SK-N-SH (cell line): ENCODE data around the gene CFAP52. TPM values are rescaled to one million over a fixed set of nuclear protein-coding genes. Genes with fewer than 3 reads are reported as not detected.

Source experiments
- CTCF ChIA-PET: fragments of 300-600, 350-600 bp; formaldehyde crosslinking; extraction: SDS; loops from one replicate; lab custom pipeline; 2021; lab: Yijun Ruan, JAX
- POLR2A ChIA-PET: fragments of 350-600 bp; sonication (Branson Sonifier 250); formaldehyde crosslinking; extraction: SDS; loops from one replicate; lab custom pipeline; 2020; ENCODE audit warnings: antibody characterized with exemption, inconsistent platforms; lab: Yijun Ruan, JAX
- DNase-seq: peaks from one replicate; pipeline ENCODE4 v3.0.0; 2012
- H2AFZ ChIP-seq: fragments of 200-600 bp; sonication (generic); 2 replicates; pipeline ENCODE4 v1.8.1; 2016; ENCODE audit warnings: antibody characterized with exemption, mild to moderate bottlenecking, low read depth
- H3F3A ChIP-seq: fragments of 200-600 bp; sonication (generic); replicated peaks from 2 replicates; pipeline ENCODE3; 2016; ENCODE audit warnings: antibody characterized with exemption, mild to moderate bottlenecking; ENCODE audit not compliant: insufficient read depth
- H3K27ac ChIP-seq, 2 experiments: fragments of 200-500 bp in 1 of 2; fragments of 200-600 bp in 1 of 2; sonication (Bioruptor generic) in 1 of 2; sonication (generic), shearing (Covaris generic) in 1 of 2; 2 replicates each; pipeline versions ENCODE4 v1.5.1 to v1.6.1; 2014 to 2016; ENCODE audit warnings: low read depth in 2 of 2, inconsistent platforms in 1 of 2, low read length in 1 of 2, mild to moderate bottlenecking in 1 of 2, mixed read lengths in 1 of 2
- H3K27me3 ChIP-seq: fragments of 200-600 bp; sonication (generic), shearing (Covaris generic); 2 replicates; pipeline ENCODE4 v1.6.1; 2016; ENCODE audit warnings: mixed run types; ENCODE audit not compliant: insufficient read depth
- H3K36me3 ChIP-seq, 2 experiments: fragments of 200-500 bp in 1 of 2; fragments of 200-600 bp in 1 of 2; sonication (Bioruptor generic) in 1 of 2; sonication (generic) in 1 of 2; replicated peaks in 1 of 2; 2 replicates each; pipeline versions ENCODE3 to v1.5.1; 2014 to 2016; ENCODE audit warnings: low read length in 1 of 2, mild to moderate bottlenecking in 1 of 2; ENCODE audit not compliant: insufficient read depth in 2 of 2, control insufficient read depth in 1 of 2
- H3K4me1 ChIP-seq, 2 experiments: fragments of 200-500 bp in 1 of 2; fragments of 200-600 bp in 1 of 2; sonication (Bioruptor generic) in 1 of 2; sonication (generic), shearing (Covaris generic) in 1 of 2; 2 replicates each; pipeline versions ENCODE4 v1.5.1 to v1.6.1; 2014 to 2016; ENCODE audit warnings: low read depth in 1 of 2, low read length in 1 of 2, mixed run types in 1 of 2; ENCODE audit not compliant: insufficient read depth in 2 of 2, control insufficient read depth in 1 of 2
- H3K4me2 ChIP-seq: fragments of 200-600 bp; sonication (generic), shearing (Covaris generic); 2 replicates; pipeline ENCODE4 v1.6.1; 2017; ENCODE audit warnings: mixed run types
- H3K4me3 ChIP-seq, 2 experiments: fragments of 200-500 bp in 1 of 2; fragments of 200-600 bp in 1 of 2; sonication (Bioruptor generic) in 1 of 2; sonication (generic), shearing (Covaris generic) in 1 of 2; 2 replicates each; pipeline versions ENCODE4 v1.5.1 to v1.8.1; 2014 to 2016; ENCODE audit warnings: low read depth in 2 of 2, inconsistent platforms in 1 of 2, low read length in 1 of 2, mild to moderate bottlenecking in 1 of 2, mixed read lengths in 1 of 2, moderate library complexity in 1 of 2
- H3K79me2 ChIP-seq: fragments of 200-600 bp; sonication (generic); 2 replicates; pipeline ENCODE4 v1.8.1; 2017; ENCODE audit warnings: mild to moderate bottlenecking; ENCODE audit not compliant: insufficient read depth
- H3K9ac ChIP-seq: fragments of 200-600 bp; sonication (generic); 2 replicates; pipeline ENCODE4 v1.6.1; 2017; ENCODE audit warnings: mixed run types
- H3K9me2 ChIP-seq: fragments of 200-600 bp; sonication (generic); 2 replicates; pipeline ENCODE4 v1.6.1; 2017; ENCODE audit warnings: mixed run types
- H3K9me3 ChIP-seq: fragments of 200-600 bp; sonication (generic); 2 replicates; pipeline ENCODE4 v1.6.1; 2017; ENCODE audit warnings: mixed run types, mild to moderate bottlenecking, moderate library complexity
- H4K20me1 ChIP-seq: fragments of 200-600 bp; sonication (generic); 2 replicates; pipeline ENCODE4 v1.6.1; 2017; ENCODE audit warnings: mild to moderate bottlenecking, mixed run types; ENCODE audit not compliant: insufficient read depth
- ELF1 ChIP-seq: IDR thresholded peaks from 2 replicates; pipeline ENCODE4 v1.4.0; 2012
- FOSL2 ChIP-seq: IDR thresholded peaks from 2 replicates; pipeline ENCODE4 v1.4.0; 2012; ENCODE audit warnings: low read depth, mild to moderate bottlenecking, moderate library complexity, borderline replicate concordance
- FOXM1 ChIP-seq: IDR thresholded peaks from 2 replicates; pipeline ENCODE4 v1.4.0; 2012; ENCODE audit warnings: low read depth, mild to moderate bottlenecking
- GABPA ChIP-seq: IDR thresholded peaks from 2 replicates; pipeline ENCODE4 v1.4.0; 2012; ENCODE audit warnings: low read depth, mild to moderate bottlenecking
- IRF3 ChIP-seq: fragments of 150-350 bp; IDR thresholded peaks from 2 replicates; pipeline ENCODE4 v1.6.1; 2016; ENCODE audit warnings: mild to moderate bottlenecking, low read depth, low read length
- MAX ChIP-seq: IDR thresholded peaks from 2 replicates; pipeline ENCODE4 v1.4.0; 2012; ENCODE audit warnings: low read depth
- NRF1 ChIP-seq: IDR thresholded peaks from 2 replicates; pipeline ENCODE4 v1.6.1; 2012; ENCODE audit warnings: low read depth, mild to moderate bottlenecking, low read length
- RFX5 ChIP-seq: IDR thresholded peaks from 2 replicates; pipeline ENCODE4 v1.6.1; 2012; ENCODE audit warnings: mild to moderate bottlenecking, improper control_type of control experiment, low read length
- SIN3A ChIP-seq: IDR thresholded peaks from 2 replicates; pipeline ENCODE4 v1.6.1; 2012; ENCODE audit warnings: low read depth, mild to moderate bottlenecking, low read length, moderate library complexity, borderline replicate concordance
- TAF1 ChIP-seq: IDR thresholded peaks from 2 replicates; pipeline ENCODE4 v1.6.1; 2012; ENCODE audit warnings: low read depth, mild to moderate bottlenecking, low read length, moderate library complexity, borderline replicate concordance
- TCF12 ChIP-seq: IDR thresholded peaks from 2 replicates; pipeline ENCODE4 v1.4.0; 2012
- USF1 ChIP-seq: IDR thresholded peaks from 2 replicates; pipeline ENCODE4 v1.4.0; 2012; ENCODE audit warnings: low read depth, borderline replicate concordance
- YY1 ChIP-seq: IDR thresholded peaks from 2 replicates; pipeline ENCODE4 v1.4.0; 2012; ENCODE audit warnings: low read depth, mild to moderate bottlenecking
- ZBTB33 ChIP-seq: IDR thresholded peaks from 2 replicates; pipeline ENCODE4 v1.4.0; 2012; ENCODE audit warnings: low read depth, borderline replicate concordance
- polyA plus RNA-seq, 3 experiments: library from polyadenylated mRNA; depleted of rRNA; stranded (reverse); fragments of >200 nt; gene quantifications; 2 replicates each; pipeline ENCODE4 v1.2.3, GENCODE V29; 2012

Gene CFAP52
- polyA plus RNA-seq, 1 of the 3 experiments (the other 2 are of a cell fraction), result 0.26 TPM

GRCh38 chr17:9568004-9568403 is 8.4 kb upstream of the CFAP52 start:
- POLR2A ChIA-PET, result no interaction called here

More at GRCh38 chr17:9568004-9568403, 8.4 kb upstream of the CFAP52 start:
- Histone ChIP-seq H3K9me3 (no peaks in the 10 kb centered on the region), H3K36me3 (peaks cover 0 to 14% of the 10 kb centered on the region in 2 experiments), H3K9ac (no peak overlapping the region), H3K4me3 (no peak overlapping the region), H3K4me2 (no peak overlapping the region), H2AFZ (no peak overlapping the region), H3K4me1 (no peaks in the 10 kb centered on the region), H4K20me1 (no peaks in the 10 kb centered on the region), H3K27me3 (no peaks in the 10 kb centered on the region), H3K79me2 (peaks cover 9% of the 10 kb centered on the region), H3F3A (no peaks in the 10 kb centered on the region), H3K27ac (no peak overlapping the region)
- no peak for DNase-seq
- no peak for TF ChIP-seq ZBTB33
- no peak for TF ChIP-seq NRF1
- TF ChIP-seq TCF12, result no peak
- TF ChIP-seq TAF1, result no peak
- no peak for TF ChIP-seq ELF1
- no peak for TF ChIP-seq GABPA
- no peak for TF ChIP-seq SIN3A
- no peak for TF ChIP-seq YY1
- TF ChIP-seq FOXM1, result no peak
- no peak for TF ChIP-seq FOSL2
- TF ChIP-seq USF1, result no peak
- TF ChIP-seq RFX5, result no peak
- TF ChIP-seq IRF3, result no peak
- TF ChIP-seq MAX, result no peak
- TF ChIP-seq, all 33 proteins: peak for 0
- H3K9me2 ChIP-seq, result no peaks in the 10 kb centered on the region
- CTCF ChIA-PET, result no interaction called here
